GM21447 (cell line): ENCODE results near the gene ZNF614.
"Not testable (repeated sequence)": the region's sequence is repeated elsewhere in the genome, so short reads cannot be mapped to it uniquely, and the experiment has no call there.

Experiments
- ATAC-seq: cut with Tn5 transposase; IDR thresholded peaks from one replicate; pipeline ENCODE4 v1.9.1; 2021; ENCODE audit not compliant: unreplicated experiment

The ZNF614 gene

DNA sequence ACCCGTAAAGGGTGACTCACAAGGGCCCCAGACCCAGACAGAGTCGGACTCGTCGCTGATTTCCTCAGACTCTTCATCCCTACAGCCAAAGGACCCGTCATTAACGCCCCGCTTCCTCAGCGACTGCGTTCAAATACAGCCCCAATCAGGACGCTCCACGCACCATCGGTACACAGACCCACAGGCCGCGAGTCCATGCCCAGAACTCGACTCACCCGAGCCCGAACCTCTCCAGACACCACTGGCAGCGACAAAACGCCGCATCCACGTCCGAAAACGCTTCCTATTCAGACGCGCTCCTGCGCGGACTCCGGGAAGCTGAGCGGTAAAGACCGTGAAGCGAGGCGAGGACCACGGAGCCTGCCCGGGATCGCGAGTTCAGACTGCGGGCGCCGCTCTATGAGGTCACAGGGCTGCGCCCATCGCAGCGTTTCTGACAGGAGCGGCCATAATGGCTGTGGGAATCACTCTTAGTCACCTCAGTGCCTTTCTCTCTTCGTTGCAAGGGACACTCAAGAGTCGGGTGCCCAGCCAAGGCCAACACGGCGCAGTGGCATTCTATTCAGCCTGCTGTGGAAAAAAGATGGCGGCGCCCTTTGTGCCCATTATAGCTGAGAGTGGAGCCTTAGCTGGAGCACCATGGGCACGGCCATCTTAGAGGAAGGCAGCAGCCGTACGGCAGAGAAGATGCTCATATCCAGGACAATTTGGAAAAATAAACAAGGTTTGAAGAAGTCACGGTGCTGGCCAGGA lies at the start of gene ZNF614:
ZNF614 (minus strand) TSS at position 353 of the 753 bp plus-strand sequence. CDS start 2,634 bp downstream, outside the sequence.
- peak; percentile 82 for ATAC-seq

DNA sequence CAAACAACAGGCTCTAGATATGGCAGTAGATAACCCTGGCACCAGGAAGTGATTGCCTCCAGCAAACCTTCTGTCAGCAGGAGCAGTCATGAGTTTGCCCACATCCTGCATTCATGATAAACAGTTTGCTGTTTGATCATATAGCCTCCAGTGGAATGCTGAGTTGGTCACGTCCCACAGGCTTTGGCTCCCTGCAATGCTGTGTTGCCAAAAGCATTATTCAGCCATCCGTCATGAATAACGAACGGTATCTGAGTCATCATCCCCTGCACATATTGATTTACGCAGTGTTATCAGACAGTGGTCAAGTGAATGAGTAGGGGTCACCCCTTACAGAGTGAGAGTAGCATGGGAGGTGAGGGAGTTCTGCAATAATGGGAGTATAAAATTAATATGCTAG lies 42.3 kb upstream of the ZNF614 start:
- no peak for ATAC-seq

DNA sequence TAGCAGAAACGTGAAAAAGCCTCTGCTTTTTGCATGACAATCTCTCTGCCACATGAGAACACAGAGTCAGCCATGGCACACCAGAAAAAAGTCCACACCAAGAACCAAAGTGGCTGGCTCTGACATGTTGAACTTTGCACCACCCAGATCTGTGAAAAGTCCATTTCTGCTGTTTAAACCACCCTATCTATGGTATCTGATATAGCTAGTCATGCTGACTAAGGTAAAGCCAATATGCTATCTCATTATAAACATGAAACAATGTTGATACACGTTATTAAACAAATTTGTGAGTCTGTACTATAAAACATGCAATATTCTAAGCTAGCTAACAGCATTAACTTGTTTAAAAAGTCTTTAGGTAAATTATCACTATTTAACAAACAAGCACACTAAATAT lies 41.5 kb upstream of the ZNF614 start:
- ATAC-seq: no peak

DNA sequence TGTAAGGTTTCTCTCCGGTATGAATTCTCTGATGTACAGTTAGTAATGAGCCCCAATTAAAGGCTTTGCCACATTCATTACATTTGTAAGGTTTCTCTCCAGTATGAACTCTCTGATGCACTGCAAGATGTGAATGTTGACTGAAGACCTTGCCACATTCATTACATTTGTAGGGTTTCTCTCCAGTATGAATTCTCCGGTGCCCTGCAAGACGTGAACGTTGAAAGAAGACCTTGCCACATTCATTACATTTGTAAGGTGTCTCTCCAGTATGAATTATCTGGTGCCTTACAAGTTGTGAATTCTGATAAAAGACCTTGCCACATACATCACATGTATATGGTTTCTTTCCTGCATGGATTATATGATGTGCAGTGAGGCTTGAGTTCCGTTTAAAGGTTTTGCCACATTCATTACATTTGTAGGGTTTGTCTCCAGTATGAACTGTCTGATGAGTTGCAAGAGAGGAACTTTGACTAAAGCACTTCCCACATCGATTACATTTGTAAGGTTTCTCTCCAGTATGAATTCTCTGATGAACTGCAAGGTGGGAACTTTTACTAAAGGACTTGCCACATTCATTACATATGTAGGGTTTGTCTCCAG lies 38.2 kb upstream of the ZNF614 start:
- no peak for ATAC-seq

DNA sequence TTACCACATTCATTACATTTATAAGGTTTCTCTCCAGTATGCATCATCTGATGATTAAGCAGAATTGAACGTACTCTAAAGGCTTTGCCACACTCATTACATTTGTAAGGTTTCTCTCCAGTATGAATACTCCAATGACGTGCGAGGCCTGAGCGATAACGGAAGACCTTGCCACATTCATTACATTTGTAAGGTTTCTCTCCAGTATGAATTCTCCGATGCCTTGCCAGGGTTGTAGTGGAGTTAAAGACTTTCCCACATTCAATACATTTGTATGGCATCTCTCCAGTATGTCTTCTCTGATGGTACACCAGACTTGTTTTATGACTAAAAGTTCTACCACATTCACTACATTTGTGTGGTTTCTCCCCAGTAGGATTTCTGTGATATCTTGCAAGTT lies 37.2 kb upstream of the ZNF614 start:
- ATAC-seq: no peak

DNA sequence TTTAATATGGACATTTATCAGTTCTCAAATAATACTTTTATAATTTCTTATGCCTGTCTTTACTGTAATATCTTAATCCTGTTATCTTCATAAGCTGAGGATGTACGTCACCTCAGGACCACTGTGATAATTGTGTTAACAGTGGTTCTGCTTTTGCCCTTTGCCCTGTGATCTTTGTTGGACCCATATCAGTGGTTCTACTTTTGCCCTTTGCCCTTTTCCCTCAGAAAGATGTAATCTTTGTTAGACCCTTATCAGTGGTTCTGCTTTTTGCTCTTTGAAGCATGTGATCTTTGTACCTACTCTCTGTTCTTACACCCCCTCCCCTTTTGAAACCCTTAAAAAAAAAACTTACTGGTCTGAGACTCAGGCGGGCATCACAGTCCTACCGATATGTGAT lies 28.3 kb upstream of the ZNF614 start:
- ATAC-seq: not testable (repeated sequence)

DNA sequence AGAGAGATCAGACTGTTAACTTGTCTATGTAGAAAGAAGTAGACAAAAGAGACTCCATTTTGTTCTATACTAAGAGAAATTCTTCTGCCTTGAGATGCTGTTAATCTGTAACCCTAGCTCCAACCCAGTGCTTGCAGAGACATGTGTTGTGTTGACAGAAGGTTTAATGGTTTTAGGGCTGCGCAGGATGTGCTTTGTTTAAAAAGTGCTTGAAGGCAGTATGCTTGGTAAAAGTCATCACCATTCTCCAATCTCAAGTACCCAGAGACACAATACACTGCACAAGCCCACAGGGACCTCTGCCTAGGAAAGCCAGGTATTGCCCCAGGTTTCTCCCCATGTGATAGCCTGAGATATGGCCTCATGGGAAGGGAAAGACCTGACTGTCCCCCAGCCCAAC lies 23.6 kb upstream of the ZNF614 start:
- not testable (repeated sequence) for ATAC-seq

DNA sequence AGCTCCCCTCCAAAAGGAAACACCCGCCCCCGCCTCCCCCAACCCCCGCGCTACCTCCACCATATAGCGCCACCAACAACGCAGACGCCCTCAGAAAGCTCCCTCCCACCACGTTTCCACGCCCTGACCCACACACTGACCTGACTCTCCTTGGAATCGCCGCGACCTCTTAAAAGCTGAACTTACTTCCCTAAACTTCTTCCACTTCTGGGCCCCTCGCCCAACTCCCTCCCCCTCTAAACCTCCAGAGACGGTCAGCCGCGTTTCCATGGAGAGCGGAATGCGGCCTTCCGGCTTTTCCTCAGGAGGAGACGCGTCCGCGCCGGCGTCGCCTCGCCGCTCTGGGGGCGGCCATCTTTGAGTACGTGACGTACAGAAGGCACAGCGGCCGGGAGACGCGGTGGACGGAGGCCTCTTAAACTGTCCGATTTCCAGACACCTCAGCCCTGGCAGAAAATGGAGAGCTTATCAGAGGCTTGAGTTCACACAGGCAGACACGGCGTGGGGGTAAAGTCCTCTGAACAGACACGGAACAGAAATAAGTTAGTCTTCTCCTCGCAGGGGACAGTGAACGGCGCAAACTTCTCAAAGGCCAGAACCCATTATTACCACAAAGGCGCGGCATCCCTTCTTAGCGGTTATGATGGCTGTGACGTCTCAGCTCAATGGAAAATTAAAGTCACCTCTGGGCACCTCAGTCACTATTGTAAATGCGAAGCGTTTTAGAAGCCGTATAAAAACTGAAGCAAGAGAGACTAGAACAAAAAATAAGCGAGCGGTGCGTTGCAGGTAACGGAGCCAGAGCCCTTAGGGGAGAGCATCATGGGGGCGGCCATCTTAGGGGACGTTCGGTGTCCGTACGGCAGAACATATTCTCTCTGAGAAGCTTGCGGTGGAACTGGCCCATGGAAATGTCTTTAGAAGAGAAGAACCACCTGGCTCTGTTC lies 20.6 kb upstream of the ZNF614 start, which contains the start of gene ZNF432:
ZNF432 (minus strand) TSS at position 284 of the 947 bp plus-strand sequence. CDS start 1,970 bp downstream, outside the sequence.
- peak; percentile 78 for ATAC-seq

DNA sequence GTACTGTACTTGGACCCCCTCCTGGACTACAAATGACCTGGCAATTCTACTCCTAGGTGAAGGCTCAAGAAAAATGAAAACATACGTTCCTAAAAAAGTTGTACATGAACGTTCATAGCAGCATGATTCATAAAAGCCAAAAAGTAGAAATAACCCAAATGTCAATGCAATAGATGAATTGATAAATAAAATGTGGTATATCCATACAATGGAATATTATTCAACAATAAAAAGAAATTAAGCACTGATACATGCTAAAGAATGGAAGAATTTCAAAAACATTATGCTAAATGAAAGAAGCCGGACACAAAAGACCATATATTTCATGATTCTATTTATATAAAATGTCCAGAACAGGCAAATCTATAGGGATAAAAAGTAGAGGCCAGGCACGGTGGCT lies 11.0 kb upstream of the ZNF614 start:
- ATAC-seq: no peak

DNA sequence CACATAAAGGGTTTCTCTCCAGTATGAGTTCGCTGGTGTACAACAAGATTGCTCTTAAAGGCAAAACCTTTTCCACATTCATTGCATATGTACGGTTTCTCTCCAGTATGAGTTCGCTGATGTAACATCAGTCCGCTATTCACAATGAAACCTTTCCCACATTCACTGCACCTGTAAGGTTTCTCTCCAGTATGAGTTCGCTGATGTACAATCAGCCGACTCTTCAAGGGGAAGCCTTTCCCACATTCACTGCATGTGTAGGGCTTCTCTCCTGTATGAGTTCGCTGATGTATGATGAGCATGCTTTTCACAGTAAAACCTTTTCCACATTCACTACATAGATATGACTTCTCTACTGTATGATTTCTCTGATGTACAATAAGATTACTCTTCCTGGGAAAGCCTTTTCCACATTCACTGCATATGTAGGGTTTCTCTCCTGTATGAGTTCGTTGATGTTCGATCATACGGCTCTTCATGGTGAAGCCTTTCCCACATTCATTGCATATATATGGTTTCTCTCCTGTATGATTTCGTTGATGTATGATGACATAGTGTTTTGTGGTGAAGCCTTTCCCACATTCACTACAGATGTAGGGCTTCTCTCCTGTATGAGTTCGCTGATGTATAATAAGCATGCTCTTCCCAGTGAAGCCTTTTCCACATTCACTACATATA lies 6.0 kb upstream of the ZNF614 start:
- no peak for ATAC-seq

DNA sequence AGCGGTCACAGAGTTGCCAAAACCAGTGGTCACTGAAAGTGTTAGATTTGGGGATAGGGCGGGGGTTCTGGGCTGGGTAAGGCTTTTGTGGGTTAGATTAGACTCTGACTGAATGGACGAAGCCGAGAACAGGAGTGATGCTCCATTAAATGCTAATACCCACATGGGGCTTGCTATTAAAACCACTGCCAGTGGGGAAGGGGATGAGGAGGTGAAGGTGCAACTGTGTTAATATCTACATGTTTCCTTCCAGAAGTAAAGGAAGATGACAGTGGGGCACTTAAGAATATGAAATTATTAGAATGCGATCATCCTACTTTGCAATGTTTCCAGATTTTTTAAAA lies 573 bp upstream of the ZNF614 start:
- peak; percentile 16 for ATAC-seq

DNA sequence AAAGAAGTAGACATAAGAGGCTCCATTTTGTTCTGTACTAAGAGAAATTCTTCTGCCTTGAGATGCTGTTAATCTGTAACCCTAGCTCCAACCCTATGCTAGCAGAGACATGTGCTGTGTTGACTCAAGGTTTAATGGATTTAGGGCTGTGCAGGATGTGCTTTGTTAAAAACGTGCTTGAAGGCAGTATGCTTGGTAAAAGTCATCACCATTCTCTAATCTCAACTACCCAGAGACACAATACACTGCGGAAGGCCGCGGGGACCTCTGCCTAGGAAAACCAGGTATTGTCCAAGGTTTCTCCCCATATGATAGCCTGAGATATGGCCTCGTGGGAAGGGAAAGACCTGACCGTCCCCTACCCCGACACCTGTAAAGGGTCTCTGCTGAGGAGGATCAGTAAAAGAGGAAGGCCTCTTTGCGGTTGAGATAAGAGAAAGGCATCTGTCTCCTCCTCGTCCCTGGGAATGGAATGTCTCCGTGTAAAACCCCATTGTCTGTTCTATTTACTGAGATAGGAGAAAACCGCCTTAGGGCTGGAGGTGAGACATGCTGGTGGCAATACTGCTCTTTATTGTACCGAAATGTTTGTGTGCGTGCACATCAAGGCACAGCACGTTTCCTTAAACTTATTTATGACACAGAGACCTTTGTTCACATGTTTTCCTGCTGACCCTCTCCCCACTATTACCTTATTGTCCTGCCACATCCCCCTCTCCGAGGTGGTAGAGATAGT lies 1.8 kb downstream of the ZNF614 start:
- ATAC-seq: not testable (repeated sequence)

DNA sequence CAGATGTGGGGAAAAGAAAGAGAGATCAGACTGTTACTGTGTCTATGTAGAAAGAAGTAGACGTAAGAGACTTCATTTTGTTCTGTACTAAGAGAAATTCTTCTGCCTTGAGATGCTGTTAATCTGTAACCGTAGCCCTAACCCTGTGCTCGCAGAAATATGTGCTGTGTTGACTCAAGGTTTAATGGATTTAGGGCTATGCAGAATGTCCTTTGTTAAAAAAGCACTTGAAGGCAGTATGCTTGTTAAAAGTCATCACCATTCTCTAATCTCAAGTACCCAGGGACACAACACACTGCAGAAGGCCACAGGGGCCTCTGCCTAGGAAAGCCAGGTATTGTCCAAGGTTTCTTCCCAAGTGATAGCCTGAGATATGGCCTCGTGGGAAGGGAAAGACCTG lies 3.7 kb downstream of the ZNF614 start:
- not testable (repeated sequence) for ATAC-seq

DNA sequence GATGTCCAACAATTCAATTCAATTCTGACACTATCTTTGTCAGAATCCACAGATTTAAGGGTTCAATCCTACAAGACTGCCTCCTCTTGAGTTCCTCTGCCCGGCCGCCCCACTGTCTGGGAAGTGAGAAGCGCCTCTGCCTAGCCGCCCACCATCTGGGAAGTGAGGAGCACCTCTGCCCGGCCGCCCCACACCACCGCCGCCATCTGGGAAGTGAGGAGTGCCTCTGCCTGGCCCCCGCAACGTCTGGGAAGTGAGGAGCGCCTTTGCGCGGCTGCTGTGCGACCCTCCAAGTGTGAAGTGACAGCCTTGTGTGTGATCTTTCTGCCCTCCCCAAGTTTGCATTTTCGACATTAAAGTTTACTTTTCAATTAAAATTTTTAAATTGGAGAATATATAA lies 6.0 kb downstream of the ZNF614 start:
- no peak for ATAC-seq

DNA sequence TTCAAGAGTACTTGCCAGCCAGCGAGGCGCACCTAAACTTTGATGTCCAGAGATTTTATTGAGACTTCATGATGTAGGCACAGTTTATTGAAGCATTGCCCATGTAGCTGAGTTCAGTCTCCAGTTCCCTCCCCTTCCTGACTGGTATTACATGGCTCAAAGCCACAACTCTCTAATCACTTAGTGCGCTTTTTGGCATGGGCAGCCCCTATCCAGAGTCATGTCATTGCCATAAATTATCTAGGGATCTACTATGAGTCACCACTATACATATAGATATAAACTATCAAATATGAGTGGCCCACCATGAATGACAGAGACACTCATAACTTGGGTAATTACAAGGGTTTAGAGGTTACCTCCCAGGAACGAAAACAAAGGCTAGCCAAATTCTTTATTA lies 7.7 kb downstream of the ZNF614 start:
- ATAC-seq: no peak

DNA sequence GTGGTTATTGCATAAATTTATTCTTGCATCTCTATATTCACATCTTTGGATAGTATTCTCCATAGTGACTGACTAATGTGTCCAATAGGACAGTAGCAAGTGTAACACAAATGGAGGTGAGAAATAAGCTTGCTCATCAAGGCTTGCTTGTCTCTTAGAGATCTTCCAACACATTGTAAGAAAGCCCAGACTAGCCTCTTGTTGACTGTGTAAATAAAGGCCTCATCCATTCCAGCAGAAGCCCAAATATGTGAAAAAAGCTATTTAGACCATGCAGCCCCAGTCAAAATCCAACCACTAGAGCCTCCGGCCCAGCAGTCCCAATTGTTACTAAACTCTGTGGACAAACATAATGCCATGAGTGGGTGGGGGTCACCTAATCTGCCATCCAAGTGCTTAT lies 17.5 kb downstream of the ZNF614 start:
- no peak for ATAC-seq

DNA sequence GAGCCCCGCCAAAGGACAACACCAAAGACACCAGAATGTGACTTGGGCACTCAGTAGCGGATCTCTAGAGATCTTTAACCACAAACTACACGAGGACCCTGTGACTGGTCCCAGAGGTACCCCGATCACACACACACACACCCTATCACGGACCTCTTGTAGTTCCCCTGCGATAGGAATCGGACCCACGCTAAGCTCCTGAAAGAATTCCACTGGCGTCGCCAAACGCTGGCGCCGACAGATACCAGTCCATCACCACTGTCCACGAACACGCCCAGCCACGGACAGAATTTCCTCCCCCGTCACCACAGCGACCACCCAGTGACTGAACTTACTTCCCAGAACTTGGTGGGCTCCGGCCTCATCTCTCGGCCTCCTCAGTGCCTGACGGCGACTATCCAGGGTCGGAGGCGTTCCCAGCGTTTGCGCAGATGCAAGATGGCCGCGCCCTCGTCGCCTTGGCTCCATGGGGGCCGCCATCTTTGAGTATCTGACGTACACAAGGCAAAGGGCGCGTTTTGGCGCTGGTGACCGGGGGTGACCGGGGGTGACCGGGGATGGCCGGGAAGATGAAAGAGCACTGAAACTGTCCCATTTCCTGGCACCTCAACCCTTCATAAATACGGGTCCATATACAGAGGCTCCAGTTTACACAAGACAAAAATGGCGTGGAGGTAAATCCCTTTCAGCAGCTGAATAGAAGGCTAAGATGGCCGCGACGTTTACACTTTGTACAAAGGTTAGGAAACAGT lies 20.2 kb downstream of the ZNF614 start, which contains the start of gene ZNF615:
ZNF615 (minus strand) TSS at position 406 of the 752 bp plus-strand sequence. CDS start 4,500 bp downstream, outside the sequence.
- ATAC-seq: peak; percentile 89

DNA sequence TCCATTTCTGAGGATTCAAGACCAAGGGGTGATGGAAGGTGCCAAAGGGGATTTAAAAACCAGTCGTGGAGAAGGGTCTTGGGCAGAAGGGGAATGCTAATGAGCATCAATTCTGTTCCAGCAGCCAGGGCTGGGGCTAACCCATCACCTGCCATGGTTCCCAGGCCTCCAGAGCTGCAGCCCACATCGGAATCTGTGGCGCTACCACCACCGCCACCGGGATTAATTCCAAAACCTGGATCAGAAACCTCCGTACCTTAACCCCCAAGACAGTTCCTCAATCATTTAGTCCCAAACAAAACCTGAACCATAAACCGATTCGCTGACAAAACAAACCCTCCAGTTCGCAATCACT lies 20.8 kb downstream of the ZNF614 start:
- ATAC-seq: peak; percentile 29

DNA sequence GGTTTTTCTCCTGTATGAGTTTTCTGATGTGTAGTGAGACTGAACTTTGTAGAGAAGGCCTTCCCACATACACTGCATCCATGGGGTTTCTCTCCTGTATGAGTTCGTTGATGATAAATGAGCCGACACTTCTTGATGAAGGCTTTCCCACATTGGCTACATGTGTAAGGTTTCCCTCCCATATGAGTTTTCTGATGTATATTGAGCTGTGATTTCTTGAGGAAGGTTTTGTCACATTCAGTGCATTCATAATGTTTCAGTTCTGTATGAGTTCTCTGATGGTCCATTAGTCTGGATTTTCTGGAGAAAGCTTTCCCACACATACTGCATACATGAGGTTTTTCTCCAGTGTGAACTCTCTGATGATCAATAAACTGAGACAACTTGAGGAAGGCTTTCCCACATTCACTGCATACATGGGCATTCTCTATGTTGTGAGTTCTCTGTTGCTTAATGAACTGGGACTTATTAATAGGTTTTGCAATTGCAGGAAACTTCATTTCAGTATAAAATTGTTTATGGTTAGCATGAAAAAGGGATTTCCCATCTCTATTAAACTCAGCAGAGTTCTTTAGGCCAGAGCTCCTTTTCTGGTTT lies 34.0 kb downstream of the ZNF614 start:
- no peak for ATAC-seq
